H1 (cell line): Measurements from ENCODE around the gene PRRX1. TPM values are rescaled to one million over a fixed set of nuclear protein-coding genes. Genes with fewer than 3 reads are reported as not detected.

Source experiments
- CTCF ChIA-PET: fragments of 300-600 bp; sonication (Branson Sonifier 250); formaldehyde crosslinking; loops from one replicate; lab custom pipeline; 2021; ENCODE audit not compliant: partially characterized antibody; lab: Charles Lee
- POLR2A ChIA-PET: fragments of 300-600 bp; sonication (Branson Sonifier 250); formaldehyde crosslinking; loops from one replicate; lab custom pipeline; 2021; ENCODE audit warnings: inconsistent platforms; ENCODE audit not compliant: partially characterized antibody; lab: Charles Lee
- DNase-seq, 2 experiments: peaks; one replicate each; pipeline versions ENCODE4 v3.0.0 to v3.0.0-alpha.2; 2010 to 2022; ENCODE audit warnings: low spot score in 2 of 2, low read depth in 1 of 2, mixed read lengths in 1 of 2
- FAIRE-seq: peaks from 2 replicates; lab custom pipeline; 2011; peaks lifted over from hg19 to GRCh38; lab: Jason Lieb, UNC
- H2AFZ ChIP-seq: 2 replicates; pipeline ENCODE4 v1.8.1; 2012; ENCODE audit warnings: low read length, inconsistent platforms
- H2AK5ac ChIP-seq: 2 replicates; pipeline ENCODE4 v1.6.1; 2013; ENCODE audit warnings: low read depth, low read length
- H2BK120ac ChIP-seq: replicated peaks from 2 replicates; pipeline ENCODE3; 2013; ENCODE audit warnings: low read depth, low read length, inconsistent platforms
- H2BK12ac ChIP-seq: 2 replicates; pipeline ENCODE4 v1.6.1; 2013; ENCODE audit warnings: low read depth, low read length
- H2BK15ac ChIP-seq: 2 replicates; pipeline ENCODE4 v1.6.1; 2013; ENCODE audit warnings: low read length
- H2BK20ac ChIP-seq: 2 replicates; pipeline ENCODE4 v1.6.1; 2013; ENCODE audit warnings: low read length
- H2BK5ac ChIP-seq: 2 replicates; pipeline ENCODE4 v1.6.1; 2013; ENCODE audit warnings: low read depth, low read length
- H3K14ac ChIP-seq: 2 replicates; pipeline ENCODE4 v1.6.1; 2013; ENCODE audit warnings: inconsistent platforms; ENCODE audit not compliant: insufficient read length
- H3K18ac ChIP-seq: 2 replicates; pipeline ENCODE4 v1.6.1; 2013; ENCODE audit warnings: low read length; ENCODE audit errors: extremely low read depth
- H3K23ac ChIP-seq: 2 replicates; pipeline ENCODE4 v1.6.1; 2013; ENCODE audit warnings: inconsistent platforms; ENCODE audit not compliant: insufficient read length
- H3K23me2 ChIP-seq: 2 replicates; pipeline ENCODE4 v1.6.1; 2013; ENCODE audit warnings: low read depth, low read length
- H3K27ac ChIP-seq: 2 replicates; pipeline ENCODE4 v1.6.1; 2011; ENCODE audit warnings: low read depth, low read length, inconsistent platforms
- H3K27me3 ChIP-seq, 4 experiments: replicated peaks in 1 of 4; 1 replicate in 1 of 4; 2 replicates in 3 of 4; pipeline versions ENCODE4 v1.6.1 to v1.8.1; 2011 to 2013; ENCODE audit warnings: low read length in 3 of 4, mild to moderate bottlenecking in 3 of 4, inconsistent platforms in 2 of 4, mixed read lengths in 2 of 4, moderate library complexity in 1 of 4; ENCODE audit not compliant: control insufficient read depth in 3 of 4, insufficient read depth in 3 of 4; ENCODE audit errors: extremely low read depth in 1 of 4
- H3K36me3 ChIP-seq, 4 experiments: 2 replicates each; pipeline versions ENCODE4 v1.6.1 to v1.8.1; 2011 to 2013; ENCODE audit warnings: mild to moderate bottlenecking in 4 of 4, low read length in 3 of 4, moderate library complexity in 2 of 4, control low read depth in 1 of 4, inconsistent platforms in 1 of 4; ENCODE audit not compliant: insufficient read depth in 4 of 4, control insufficient read depth in 2 of 4
- H3K4ac ChIP-seq: replicated peaks from 2 replicates; pipeline ENCODE3; 2013; ENCODE audit warnings: low read length, low read depth, mixed read lengths, inconsistent platforms; ENCODE audit not compliant: insufficient read length
- H3K4me1 ChIP-seq, 4 experiments: replicated peaks in 1 of 4; 1 replicate in 1 of 4; 2 replicates in 3 of 4; pipeline versions ENCODE4 v1.6.1 to v1.8.1; 2011 to 2013; ENCODE audit warnings: low read length in 3 of 4, inconsistent platforms in 2 of 4, mixed read lengths in 1 of 4; ENCODE audit not compliant: insufficient read depth in 4 of 4, control insufficient read depth in 3 of 4
- H3K4me2 ChIP-seq, 2 experiments: 2 replicates each; pipeline versions ENCODE4 v1.6.1 to v1.8.1; 2011 to 2013; ENCODE audit warnings: low read depth in 2 of 2, low read length in 2 of 2, control low read depth in 1 of 2, inconsistent platforms in 1 of 2, mild to moderate bottlenecking in 1 of 2; ENCODE audit not compliant: insufficient read depth in 1 of 2
- H3K4me3 ChIP-seq, 4 experiments: fragments of 200-600, 300-600 bp in 1 of 4; sonication (generic), shearing (Covaris generic), sonication (Bioruptor Twin) in 1 of 4; 2 replicates each; pipeline versions ENCODE4 v1.5.1 to v1.8.1; 2011 to 2016; ENCODE audit warnings: low read length in 4 of 4, low read depth in 3 of 4, control low read depth in 2 of 4, inconsistent platforms in 2 of 4, mild to moderate bottlenecking in 2 of 4, mixed read lengths in 1 of 4, moderate library complexity in 1 of 4; ENCODE audit not compliant: insufficient read depth in 2 of 4; ENCODE audit errors: extremely low read depth in 1 of 4
- H3K56ac ChIP-seq: replicated peaks from 2 replicates; pipeline ENCODE3; 2013; ENCODE audit warnings: low read depth, mild to moderate bottlenecking, mixed read lengths, low read length, inconsistent platforms; ENCODE audit not compliant: insufficient read length
- H3K79me1 ChIP-seq: 2 replicates; pipeline ENCODE4 v1.6.1; 2013; ENCODE audit warnings: low read depth, low read length, control low read depth
- H3K79me2 ChIP-seq, 2 experiments: 2 replicates each; pipeline versions ENCODE4 v1.6.1 to v1.8.1; 2012 to 2013; ENCODE audit warnings: low read length in 2 of 2, mild to moderate bottlenecking in 2 of 2, inconsistent platforms in 1 of 2; ENCODE audit not compliant: insufficient read depth in 2 of 2, control insufficient read depth in 1 of 2
- H3K9ac ChIP-seq, 4 experiments: replicated peaks in 1 of 4; 1 replicate in 1 of 4; 2 replicates in 3 of 4; pipeline versions ENCODE4 v1.6.1 to v1.8.1; 2011 to 2013; ENCODE audit warnings: low read depth in 3 of 4, low read length in 3 of 4, control low read depth in 2 of 4, mild to moderate bottlenecking in 2 of 4, moderate library complexity in 2 of 4, inconsistent platforms in 1 of 4; ENCODE audit errors: extremely low read depth in 1 of 4
- H3K9me3 ChIP-seq, 2 experiments: 2 replicates each; pipeline versions ENCODE4 v1.6.1 to v1.8.1; 2012 to 2013; ENCODE audit warnings: mild to moderate bottlenecking in 2 of 2, moderate library complexity in 2 of 2, control low read depth in 1 of 2, inconsistent platforms in 1 of 2, low read depth in 1 of 2, low read length in 1 of 2, mixed read lengths in 1 of 2; ENCODE audit not compliant: insufficient read depth in 2 of 2
- H4K20me1 ChIP-seq, 2 experiments: replicated peaks in 1 of 2; 2 replicates each; pipeline versions ENCODE3 to v1.8.1; 2011 to 2013; ENCODE audit warnings: inconsistent platforms in 2 of 2, low read length in 2 of 2, mild to moderate bottlenecking in 1 of 2; ENCODE audit not compliant: insufficient read depth in 2 of 2, control insufficient read depth in 1 of 2
- H4K5ac ChIP-seq: 2 replicates; pipeline ENCODE4 v1.6.1; 2013; ENCODE audit warnings: low read length, low read depth, mixed read lengths, inconsistent platforms; ENCODE audit not compliant: insufficient read length
- H4K8ac ChIP-seq: 2 replicates; pipeline ENCODE4 v1.8.0; 2013; ENCODE audit warnings: mild to moderate bottlenecking, moderate library complexity, low read length, inconsistent platforms; ENCODE audit not compliant: insufficient read depth; ENCODE audit errors: extremely low read depth
- H4K91ac ChIP-seq: replicated peaks from 2 replicates; pipeline ENCODE3; 2013; ENCODE audit warnings: low read length, mixed read lengths, inconsistent platforms; ENCODE audit not compliant: insufficient read length
- BRCA1 ChIP-seq: IDR thresholded peaks from 2 replicates; pipeline ENCODE4 v1.6.1; 2012; ENCODE audit warnings: low read depth, low read length, improper control_type of control experiment
- CBX5 ChIP-seq: fragments of 300-800, 300-1000 bp; sonication (generic); IDR thresholded peaks from 2 replicates; pipeline ENCODE4 v1.7.1; 2016; ENCODE audit warnings: antibody characterized with exemption, low read length, low read depth
- CREB1 ChIP-seq: IDR thresholded peaks from 2 replicates; pipeline ENCODE4 v1.6.1; 2012; ENCODE audit warnings: inconsistent platforms
- EGR1 ChIP-seq: IDR thresholded peaks from 2 replicates; pipeline ENCODE4 v1.6.1; 2011; ENCODE audit warnings: low read depth, low read length, borderline replicate concordance
- GABPA ChIP-seq: IDR thresholded peaks from 2 replicates; pipeline ENCODE4 v1.6.1; 2011; ENCODE audit warnings: mild to moderate bottlenecking, low read length, moderate library complexity, borderline replicate concordance; ENCODE audit not compliant: insufficient read depth
- HDAC6 ChIP-seq: IDR thresholded peaks from one replicate; pipeline ENCODE4 v1.7.1; 2012; ENCODE audit warnings: low read depth, mild to moderate bottlenecking, inconsistent platforms, low read length, moderate library complexity
- KDM1A ChIP-seq: fragments of 200-600, 300-600 bp; sonication (generic); IDR thresholded peaks from 2 replicates; pipeline ENCODE4 v1.7.1; 2016; ENCODE audit warnings: mild to moderate bottlenecking, low read length, borderline replicate concordance
- KDM4A ChIP-seq: IDR thresholded peaks from one replicate; pipeline ENCODE4 v1.7.1; 2012; ENCODE audit warnings: low read depth, mild to moderate bottlenecking, moderate library complexity, low read length, inconsistent platforms; ENCODE audit not compliant: severe bottlenecking
- RXRA ChIP-seq: IDR thresholded peaks from 2 replicates; pipeline ENCODE4 v1.6.1; 2011; ENCODE audit warnings: low read depth, mild to moderate bottlenecking, low read length, moderate library complexity; ENCODE audit not compliant: insufficient read depth
- SIRT6 ChIP-seq: IDR thresholded peaks from one replicate; pipeline ENCODE4 v1.7.1; 2012; ENCODE audit warnings: low read length, inconsistent platforms
- TCF12 ChIP-seq: IDR thresholded peaks from 2 replicates; pipeline ENCODE4 v1.6.1; 2011; ENCODE audit warnings: low read depth, mild to moderate bottlenecking, low read length
- WGBS, 2 experiments: shearing (Covaris generic) in 1 of 2; methylation state at CpG; one replicate each; pipeline versions ENCODE4 v1.1.6 to v1.1.7; 2013 to 2015; ENCODE audit warnings: low lambda C conversion rate in 2 of 2, mixed read lengths in 2 of 2, inconsistent platforms in 1 of 2, low coverage in 1 of 2, missing lambda C conversion rate in 1 of 2; ENCODE audit not compliant: insufficient replicate concordance in 2 of 2, insufficient coverage in 1 of 2, insufficient read length in 1 of 2; ENCODE audit errors: extremely low coverage in 1 of 2, missing lambda C conversion rate in 1 of 2; 5-methylcytosine and 5-hydroxymethylcytosine counted together
- polyA plus RNA-seq, 7 experiments: library from polyadenylated mRNA; depleted of rRNA in 3 of 7; stranded (reverse) in 5 of 7; unstranded in 2 of 7; fragments of >200 nt in 5 of 7; fragments of 200-250 nt in 2 of 7; gene quantifications; 1 replicate in 5 of 7; 2 replicates in 1 of 7; 4 replicates in 1 of 7; pipeline versions ENCODE4 v1.2.1 to v1.2.3, GENCODE V29; 2011 to 2013; ENCODE audit warnings: missing spikeins in 2 of 7, mixed read lengths in 2 of 7
- total RNA-seq: library from RNA; stranded (reverse); fragmentation: NEBNext Ultra II Directional; extraction: Animal tissue kit (Norgen Biotek cat#: 25700); gene quantifications from 2 replicates; pipeline ENCODE4 v1.2.1, GENCODE V29; 2021
- TF ChIP-seq, protein P1 (sequence below): IDR thresholded peaks from 2 replicates; pipeline ENCODE4 v1.6.1; 2011; ENCODE audit warnings: low read length, improper control_type of control experiment

The PRRX1 gene
- total and polyA plus RNA-seq, 2 of the 8 experiments (the other 6 are each of a cell fraction or from before 2014, with no cell fraction given) = not detected

DNA sequence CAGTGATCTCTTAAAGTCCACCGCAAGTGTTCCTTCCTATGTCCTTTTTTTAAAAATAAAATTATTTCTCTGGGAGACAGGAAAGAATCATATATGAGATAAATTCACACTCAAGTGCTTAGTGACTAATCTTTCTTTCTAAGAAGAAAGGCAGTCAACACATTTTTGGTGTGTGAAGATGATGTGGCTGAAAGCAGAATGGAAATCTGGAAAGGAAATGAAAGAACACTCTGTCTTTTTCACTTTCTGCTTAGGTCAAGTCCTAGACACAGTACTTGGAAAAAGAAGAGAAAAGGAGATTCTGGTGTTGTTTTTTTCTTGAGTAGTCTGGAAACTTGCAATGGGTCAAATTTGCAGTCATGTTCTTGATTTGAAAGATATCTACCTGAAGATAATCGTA is 45.5 kb upstream of the PRRX1 start:
- H2BK20ac ChIP-seq = no peak overlapping the region
- no peak overlapping the region for H2AFZ ChIP-seq
- no peak overlapping the region for H4K5ac ChIP-seq
- no peaks in the 10 kb centered on the region for H3K79me1 ChIP-seq
- H3K23ac ChIP-seq = no peak overlapping the region
- no peak overlapping the region for H3K14ac ChIP-seq
- H3K27me3 ChIP-seq = no peaks in the 10 kb centered on the region
- no peaks in the 10 kb centered on the region for H3K9me3 ChIP-seq
- H3K23me2 ChIP-seq = no peaks in the 10 kb centered on the region
- FAIRE-seq (no peak), DNase-seq (no peak)
- H3K56ac ChIP-seq = no peak overlapping the region
- 95% methylated on average over 2 of the region's 2 CpGs; no CpG with 5 or more reads in 1 of the 2 experiments for WGBS, 2 experiments
- no peak overlapping the region for H3K4me3 ChIP-seq
- ChIA-PET CTCF (no interaction called here), POLR2A (interaction anchor here (0.6 kb wide), 1 partner anchor 24 kb away, joined by 4 read pairs; no protein-coding TSS in a partner anchor)
- no peak overlapping the region for H3K27ac ChIP-seq
- no peak overlapping the region for H4K8ac ChIP-seq
- TF ChIP-seq CREB1 (no peak), KDM4A (no peak), KDM1A (no peak), TCF12 (no peak), EGR1 (no peak), SIRT6 (no peak), GABPA (no peak), RXRA (no peak), BRCA1 (no peak), HDAC6 (no peak), CBX5 (no peak)
- TF ChIP-seq, protein P1, sequence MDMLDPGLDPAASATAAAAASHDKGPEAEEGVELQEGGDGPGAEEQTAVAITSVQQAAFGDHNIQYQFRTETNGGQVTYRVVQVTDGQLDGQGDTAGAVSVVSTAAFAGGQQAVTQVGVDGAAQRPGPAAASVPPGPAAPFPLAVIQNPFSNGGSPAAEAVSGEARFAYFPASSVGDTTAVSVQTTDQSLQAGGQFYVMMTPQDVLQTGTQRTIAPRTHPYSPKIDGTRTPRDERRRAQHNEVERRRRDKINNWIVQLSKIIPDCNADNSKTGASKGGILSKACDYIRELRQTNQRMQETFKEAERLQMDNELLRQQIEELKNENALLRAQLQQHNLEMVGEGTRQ = no peak
- no peak overlapping the region for H3K18ac ChIP-seq
- no peak overlapping the region for H3K4me2 ChIP-seq
- no peaks in the 10 kb centered on the region for H3K79me2 ChIP-seq
- H4K20me1 ChIP-seq = no peaks in the 10 kb centered on the region
- H3K9ac ChIP-seq = no peak overlapping the region
- no peak overlapping the region for H3K4ac ChIP-seq
- H2AK5ac ChIP-seq = no peak overlapping the region
- no peak overlapping the region for H2BK15ac ChIP-seq
- no peak overlapping the region for H2BK120ac ChIP-seq
- H2BK5ac ChIP-seq = no peak overlapping the region
- no peak overlapping the region for H2BK12ac ChIP-seq
- H4K91ac ChIP-seq = no peak overlapping the region
- no peaks in the 10 kb centered on the region for H3K4me1 ChIP-seq
- H3K36me3 ChIP-seq = no peaks in the 10 kb centered on the region
